CD8-positive, alpha-beta memory T cell (primary cell): Measurements from ENCODE around the gene SLC37A1. TPM values are rescaled to one million over a fixed set of nuclear protein-coding genes. Genes with fewer than 3 reads are reported as not detected.

Experiments
- CTCF ChIA-PET: fragments of 350-600 bp; sonication (Branson Sonifier 250); formaldehyde crosslinking; loops from one replicate; lab custom pipeline; 2021; ENCODE audit warnings: antibody characterized with exemption; lab: Charles Lee
- POLR2A ChIA-PET: fragments of 350-600 bp; sonication (Branson Sonifier 250); formaldehyde crosslinking; loops from one replicate; lab custom pipeline; 2021; ENCODE audit warnings: antibody characterized with exemption; lab: Charles Lee
- DNase-seq, 5 donors: peaks; one replicate each; pipeline versions ENCODE4 v3.0.0 to v3.0.0-alpha.2; 2020 to 2022; ENCODE audit warnings: mixed read lengths in 1 of 5
- H3K27ac ChIP-seq: one replicate; pipeline ENCODE4 v1.7.0; 2013; ENCODE audit warnings: low read depth, mild to moderate bottlenecking, low read length, moderate library complexity
- H3K27me3 ChIP-seq: 2 replicates; pipeline ENCODE4 v1.7.0; 2013; ENCODE audit warnings: low read length, mild to moderate bottlenecking; ENCODE audit not compliant: insufficient read depth, poor library complexity, severe bottlenecking
- H3K36me3 ChIP-seq: 2 replicates; pipeline ENCODE4 v1.7.0; 2013; ENCODE audit warnings: mild to moderate bottlenecking, low read length, moderate library complexity; ENCODE audit not compliant: insufficient read depth
- H3K4me1 ChIP-seq: 2 replicates; pipeline ENCODE4 v1.7.0; 2013; ENCODE audit warnings: mild to moderate bottlenecking, low read length, moderate library complexity; ENCODE audit not compliant: insufficient read depth
- H3K4me3 ChIP-seq: 2 replicates; pipeline ENCODE4 v1.7.0; 2013; ENCODE audit warnings: mild to moderate bottlenecking, low read length
- H3K9me3 ChIP-seq: 2 replicates; pipeline ENCODE4 v1.7.0; 2013; ENCODE audit warnings: mild to moderate bottlenecking, low read length
- H3K27ac Mint-ChIP-seq, 8 donors: one replicate each; pipeline ENCODE4 v1.8.0; 2020 to 2021; ENCODE audit warnings: mixed read lengths in 8 of 8, mild to moderate bottlenecking in 6 of 8, inconsistent platforms in 3 of 8, moderate library complexity in 3 of 8
- H3K27me3 Mint-ChIP-seq, 2 donors: one replicate each; pipeline ENCODE4 v1.8.0; 2020 to 2021; ENCODE audit warnings: mixed read lengths in 2 of 2, mild to moderate bottlenecking in 1 of 2, moderate library complexity in 1 of 2
- H3K36me3 Mint-ChIP-seq, 3 donors: one replicate each; pipeline ENCODE4 v1.8.0; 2020 to 2021; ENCODE audit warnings: mixed read lengths in 3 of 3, inconsistent platforms in 1 of 3, mild to moderate bottlenecking in 1 of 3
- H3K4me1 Mint-ChIP-seq, 3 donors: one replicate each; pipeline ENCODE4 v1.8.0; 2020 to 2021; ENCODE audit warnings: mixed read lengths in 3 of 3, inconsistent platforms in 1 of 3, mild to moderate bottlenecking in 1 of 3
- H3K4me3 Mint-ChIP-seq, 7 donors: one replicate each; pipeline ENCODE4 v1.8.0; 2020 to 2021; ENCODE audit warnings: mixed read lengths in 7 of 7, mild to moderate bottlenecking in 6 of 7, moderate library complexity in 4 of 7, inconsistent platforms in 2 of 7
- H3K9me3 Mint-ChIP-seq, 5 donors: one replicate each; pipeline ENCODE4 v1.8.0; 2020 to 2022; ENCODE audit warnings: mixed read lengths in 5 of 5, mild to moderate bottlenecking in 3 of 5, moderate library complexity in 2 of 5, inconsistent platforms in 1 of 5
- polyA plus RNA-seq: library from polyadenylated mRNA; unstranded; fragments of 300-500 nt; fragmentation: Illumina TruSeq; gene quantifications from one replicate; pipeline ENCODE4 v1.2.3, GENCODE V29; 2021
- total RNA-seq, 2 experiments: library from RNA; stranded (reverse); gene quantifications; one replicate each; pipeline ENCODE4 v1.2.3, GENCODE V29; 2021

The SLC37A1 gene
- total and polyA plus RNA-seq, 3 experiments from 2014 or later = 6.5 to 16.9 (median 16.6) TPM

DNA sequence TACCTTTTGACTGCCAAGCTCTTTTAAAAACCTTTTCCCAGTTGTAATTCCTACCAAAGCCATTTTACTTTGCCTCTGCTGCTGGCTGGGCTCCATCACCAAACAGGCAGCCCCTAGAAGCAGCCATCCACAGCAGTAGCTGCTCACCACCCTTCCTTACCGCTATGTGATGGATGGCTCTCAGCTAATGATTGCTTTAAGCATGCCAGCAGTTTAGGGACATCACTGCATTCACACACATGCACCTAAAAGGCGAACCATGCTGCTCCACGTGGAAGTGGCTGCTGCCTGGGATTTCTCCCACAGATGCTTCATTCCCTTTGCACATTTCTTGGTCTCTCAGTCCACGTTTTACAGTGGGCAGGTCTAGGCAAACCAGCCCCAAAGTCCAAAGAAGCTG, 93.5 kb downstream of the SLC37A1 start:
- Histone ChIP-seq H3K4me3 (no peak overlapping the region), H3K36me3 (no peaks in the 10 kb centered on the region), H3K27ac (no peak overlapping the region), H3K4me1 (no peaks in the 10 kb centered on the region), H3K27me3 (no peaks in the 10 kb centered on the region), H3K9me3 (peaks cover 13% of the 10 kb centered on the region)
- no peak overlapping the region for H3K4me3 Mint-ChIP-seq
- H3K27ac Mint-ChIP-seq = no peak overlapping the region
- H3K9me3 Mint-ChIP-seq = peaks cover 14 to 18% (median 15%) of the 10 kb centered on the region in 5 donors
- ChIA-PET CTCF (interaction anchor here (0.9 kb wide), 1 partner anchor 11 kb away, joined by 4 read pairs; no protein-coding TSS in a partner anchor), POLR2A (no interaction called here)
- no peak for DNase-seq
- H3K27me3 Mint-ChIP-seq = peaks cover 6 to 19% of the 10 kb centered on the region in 2 donors
- H3K36me3 Mint-ChIP-seq = peaks cover 0 to 3% (median 0%) of the 10 kb centered on the region in 3 donors
- peaks cover 0 to 8% (median 8%) of the 10 kb centered on the region in 3 donors for H3K4me1 Mint-ChIP-seq

- CTCF ChIA-PET = interaction anchor here (0.9 kb wide), 1 partner anchor 12 kb away, joined by 4 read pairs; no protein-coding TSS in a partner anchor
- Histone ChIP-seq H3K4me1 (no peaks in the 10 kb centered on the region), H3K9me3 (peaks cover 13% of the 10 kb centered on the region), H3K27ac (no peak overlapping the region), H3K27me3 (no peaks in the 10 kb centered on the region), H3K36me3 (no peaks in the 10 kb centered on the region), H3K4me3 (no peak overlapping the region)
- peaks cover 0 to 8% (median 8%) of the 10 kb centered on the region in 3 donors for H3K4me1 Mint-ChIP-seq
- H3K9me3 Mint-ChIP-seq = peaks cover 17 to 22% (median 19%) of the 10 kb centered on the region in 5 donors
- H3K27ac Mint-ChIP-seq = peak overlapping the region in 1 of 8 donors; percentile 78
- peaks cover 6 to 17% of the 10 kb centered on the region in 2 donors for H3K27me3 Mint-ChIP-seq
- DNase-seq = no peak
- peaks cover 0 to 8% (median 0%) of the 10 kb centered on the region in 3 donors for H3K36me3 Mint-ChIP-seq
- POLR2A ChIA-PET = no interaction called here
- no peak overlapping the region for H3K4me3 Mint-ChIP-seq
Observed at GRCh38 chr21:42607525-42608102, 94.0 kb downstream of the SLC37A1 start.

DNA sequence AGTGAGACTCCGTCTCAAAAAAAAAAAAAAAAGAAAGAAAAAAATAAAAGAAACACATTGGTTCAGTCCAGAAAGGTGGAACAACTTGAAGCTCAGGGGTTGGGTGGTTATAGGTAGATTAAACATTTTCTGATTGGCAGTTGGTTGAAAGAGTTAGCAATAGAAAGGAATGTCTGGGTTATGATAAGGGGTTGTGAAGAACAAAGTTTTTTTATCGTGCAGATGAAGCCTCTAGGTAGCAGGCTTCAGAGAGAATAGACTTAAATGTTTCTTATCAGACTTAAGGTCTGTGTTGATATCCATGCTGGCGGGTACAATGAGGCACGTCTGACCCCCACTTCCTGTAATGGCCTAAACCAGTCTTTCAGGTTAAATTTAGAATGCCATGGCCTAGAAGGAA, 94.8 kb downstream of the SLC37A1 start:
- POLR2A ChIA-PET = no interaction called here

GRCh38 chr21:42609811-42610210, 96.2 kb downstream of the SLC37A1 start:
- Histone ChIP-seq H3K4me1 (peaks cover 11% of the 10 kb centered on the region), H3K27me3 (no peaks in the 10 kb centered on the region), H3K27ac (no peak overlapping the region), H3K9me3 (peaks cover 13% of the 10 kb centered on the region), H3K36me3 (no peaks in the 10 kb centered on the region), H3K4me3 (no peak overlapping the region)
- DNase-seq = peak in 1 of 5 donors; percentile 21
- H3K36me3 Mint-ChIP-seq = peaks cover 0 to 8% (median 0%) of the 10 kb centered on the region in 3 donors
- peaks cover 2 to 11% (median 8%) of the 10 kb centered on the region in 3 donors for H3K4me1 Mint-ChIP-seq
- ChIA-PET POLR2A (no interaction called here), CTCF (no interaction called here)
- peaks cover 10 to 21% (median 16%) of the 10 kb centered on the region in 5 donors for H3K9me3 Mint-ChIP-seq
- peaks cover 3 to 5% of the 10 kb centered on the region in 2 donors for H3K27me3 Mint-ChIP-seq
- H3K27ac Mint-ChIP-seq = no peak overlapping the region
- H3K4me3 Mint-ChIP-seq = no peak overlapping the region

More for the DNA sequence above, 94.8 kb downstream of the SLC37A1 start:
- Mint-ChIP-seq H3K27ac (no peak overlapping the region), H3K4me3 (no peak overlapping the region), H3K36me3 (peaks cover 0 to 8% (median 0%) of the 10 kb centered on the region in 3 donors), H3K27me3 (peaks cover 6 to 11% of the 10 kb centered on the region in 2 donors), H3K4me1 (peaks cover under 1 to 8% (median 8%) of the 10 kb centered on the region in 3 donors), H3K9me3 (peaks cover 15 to 22% (median 19%) of the 10 kb centered on the region in 5 donors)
- CTCF ChIA-PET = no interaction called here
- no peaks in the 10 kb centered on the region for H3K36me3 ChIP-seq
- H3K4me1 ChIP-seq = no peaks in the 10 kb centered on the region
- H3K4me3 ChIP-seq = no peak overlapping the region
- no peak for DNase-seq
- H3K9me3 ChIP-seq = peaks cover 13% of the 10 kb centered on the region
- H3K27me3 ChIP-seq = no peaks in the 10 kb centered on the region
- no peak overlapping the region for H3K27ac ChIP-seq

- Mint-ChIP-seq H3K4me1 (peaks cover 2 to 11% (median 8%) of the 10 kb centered on the region in 3 donors), H3K4me3 (no peak overlapping the region), H3K27ac (no peak overlapping the region), H3K27me3 (peaks cover 2 to 3% of the 10 kb centered on the region in 2 donors), H3K36me3 (peaks cover 0 to 8% (median 0%) of the 10 kb centered on the region in 3 donors), H3K9me3 (peaks cover 0 to 16% (median 6%) of the 10 kb centered on the region in 5 donors)
- H3K27me3 ChIP-seq = no peaks in the 10 kb centered on the region
- H3K4me3 ChIP-seq = no peak overlapping the region
- H3K4me1 ChIP-seq = peaks cover 29% of the 10 kb centered on the region
- CTCF ChIA-PET = no interaction called here
- H3K9me3 ChIP-seq = no peaks in the 10 kb centered on the region
- no peak for DNase-seq
- POLR2A ChIA-PET = no interaction called here
- H3K27ac ChIP-seq = no peak overlapping the region
- no peaks in the 10 kb centered on the region for H3K36me3 ChIP-seq
Observed at GRCh38 chr21:42611852-42612251, 98.2 kb downstream of the SLC37A1 start.

DNA sequence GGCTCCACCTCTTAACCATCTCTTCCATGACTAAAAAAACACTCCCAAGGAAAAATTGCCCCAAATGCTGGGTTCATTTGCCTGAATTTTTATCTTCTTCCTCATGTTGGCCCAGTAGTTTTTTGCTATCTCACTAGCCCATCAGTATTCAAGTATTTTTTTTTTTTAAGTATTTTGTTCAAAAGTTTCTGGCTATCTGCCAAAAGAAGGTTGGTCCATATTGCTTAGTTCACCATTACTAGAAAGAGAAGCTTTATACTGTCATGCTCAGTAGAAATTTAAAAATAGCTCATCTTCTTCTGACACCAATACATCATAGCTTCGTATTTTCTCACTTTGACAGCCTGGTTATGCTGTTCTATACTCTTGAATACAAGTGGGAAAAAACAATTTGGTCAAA, 98.7 kb downstream of the SLC37A1 start:
- Histone ChIP-seq H3K27ac (no peak overlapping the region), H3K4me1 (peaks cover 30% of the 10 kb centered on the region), H3K36me3 (no peaks in the 10 kb centered on the region), H3K4me3 (no peak overlapping the region), H3K27me3 (no peaks in the 10 kb centered on the region), H3K9me3 (no peaks in the 10 kb centered on the region)
- ChIA-PET POLR2A (no interaction called here), CTCF (no interaction called here)
- Mint-ChIP-seq H3K27ac (no peak overlapping the region), H3K4me1 (peaks cover 2 to 11% (median 8%) of the 10 kb centered on the region in 3 donors), H3K9me3 (peaks cover 0 to 16% (median 6%) of the 10 kb centered on the region in 5 donors), H3K36me3 (peaks cover 0 to 8% (median 0%) of the 10 kb centered on the region in 3 donors), H3K4me3 (no peak overlapping the region), H3K27me3 (peaks cover 3% of the 10 kb centered on the region in 2 donors)
- no peak for DNase-seq

GRCh38 chr21:42613756-42614155, 100.1 kb downstream of the SLC37A1 start:
- Histone ChIP-seq H3K9me3 (no peaks in the 10 kb centered on the region), H3K36me3 (no peaks in the 10 kb centered on the region), H3K4me3 (no peak overlapping the region), H3K4me1 (peaks cover 30% of the 10 kb centered on the region), H3K27ac (no peak overlapping the region), H3K27me3 (no peaks in the 10 kb centered on the region)
- ChIA-PET POLR2A (no interaction called here), CTCF (no interaction called here)
- Mint-ChIP-seq H3K27me3 (peaks cover 4 to 12% of the 10 kb centered on the region in 2 donors), H3K4me3 (no peak overlapping the region), H3K4me1 (peaks cover 2 to 11% (median 8%) of the 10 kb centered on the region in 3 donors), H3K27ac (peak overlapping the region in 1 of 8 donors; percentile 0), H3K36me3 (peaks cover 0 to 8% (median 0%) of the 10 kb centered on the region in 3 donors), H3K9me3 (peaks cover 0 to 12% (median 6%) of the 10 kb centered on the region in 5 donors)
- DNase-seq = no peak

GRCh38 chr21:42614396-42614795, 100.7 kb downstream of the SLC37A1 start:
- peak overlapping the region; percentile 42 for H3K4me3 ChIP-seq
- H3K36me3 ChIP-seq = no peaks in the 10 kb centered on the region
- H3K27ac ChIP-seq = no peak overlapping the region
- Mint-ChIP-seq H3K36me3 (peaks cover 0 to 8% (median 0%) of the 10 kb centered on the region in 3 donors), H3K4me1 (peaks cover 2 to 11% (median 4%) of the 10 kb centered on the region in 3 donors), H3K9me3 (peaks cover 0 to 12% (median 6%) of the 10 kb centered on the region in 5 donors), H3K4me3 (no peak overlapping the region), H3K27me3 (peaks cover 4 to 19% of the 10 kb centered on the region in 2 donors), H3K27ac (no peak overlapping the region)
- H3K27me3 ChIP-seq = peaks cover 4% of the 10 kb centered on the region
- ChIA-PET CTCF (interaction anchor here (1.0 kb wide), 1 partner anchor 21 kb away, joined by 4 read pairs; no protein-coding TSS in a partner anchor), POLR2A (interaction anchor here (1.1 kb wide), 1 partner anchor 70 kb away, joined by 3 read pairs; no protein-coding TSS in a partner anchor)
- DNase-seq = peak; percentile 16 to 68 (median 57)
- no peaks in the 10 kb centered on the region for H3K9me3 ChIP-seq
- H3K4me1 ChIP-seq = peaks cover 30% of the 10 kb centered on the region
